Activated naive CD8-positive, alpha-beta T cell treated with anti-CD3 and anti-CD28 coated beads, Interleukin-2, amount 50 U/mL, for 24 hours (primary cell): Measurements from ENCODE around the gene HMGB3.
"Not testable (repeated sequence)": the region's sequence is repeated elsewhere in the genome, so short reads cannot be mapped to it uniquely, and the experiment has no call there.

Source experiments
- ATAC-seq: fragments of 150-1000 bp; cut with Tn5 transposase; one replicate; pipeline ENCODE4 v1.10.0; 2021
- DNase-seq: peaks from one replicate; pipeline ENCODE4 v3.0.0; 2021
- H3K27ac Mint-ChIP-seq: one replicate; pipeline ENCODE4 v1.8.0; 2021; ENCODE audit warnings: mild to moderate bottlenecking, mixed read lengths
- H3K27me3 Mint-ChIP-seq: one replicate; pipeline ENCODE4 v1.8.0; 2021; ENCODE audit warnings: mixed read lengths
- H3K36me3 Mint-ChIP-seq: one replicate; pipeline ENCODE4 v1.8.0; 2021; ENCODE audit warnings: low read depth, mixed read lengths
- H3K4me1 Mint-ChIP-seq: one replicate; pipeline ENCODE4 v1.8.0; 2021; ENCODE audit warnings: mixed read lengths
- H3K4me3 Mint-ChIP-seq: one replicate; pipeline ENCODE4 v1.8.0; 2021; ENCODE audit warnings: mild to moderate bottlenecking, moderate library complexity, mixed read lengths
- H3K9me3 Mint-ChIP-seq: one replicate; pipeline ENCODE4 v1.8.0; 2021; ENCODE audit warnings: mixed read lengths

HMGB3 gene

DNA sequence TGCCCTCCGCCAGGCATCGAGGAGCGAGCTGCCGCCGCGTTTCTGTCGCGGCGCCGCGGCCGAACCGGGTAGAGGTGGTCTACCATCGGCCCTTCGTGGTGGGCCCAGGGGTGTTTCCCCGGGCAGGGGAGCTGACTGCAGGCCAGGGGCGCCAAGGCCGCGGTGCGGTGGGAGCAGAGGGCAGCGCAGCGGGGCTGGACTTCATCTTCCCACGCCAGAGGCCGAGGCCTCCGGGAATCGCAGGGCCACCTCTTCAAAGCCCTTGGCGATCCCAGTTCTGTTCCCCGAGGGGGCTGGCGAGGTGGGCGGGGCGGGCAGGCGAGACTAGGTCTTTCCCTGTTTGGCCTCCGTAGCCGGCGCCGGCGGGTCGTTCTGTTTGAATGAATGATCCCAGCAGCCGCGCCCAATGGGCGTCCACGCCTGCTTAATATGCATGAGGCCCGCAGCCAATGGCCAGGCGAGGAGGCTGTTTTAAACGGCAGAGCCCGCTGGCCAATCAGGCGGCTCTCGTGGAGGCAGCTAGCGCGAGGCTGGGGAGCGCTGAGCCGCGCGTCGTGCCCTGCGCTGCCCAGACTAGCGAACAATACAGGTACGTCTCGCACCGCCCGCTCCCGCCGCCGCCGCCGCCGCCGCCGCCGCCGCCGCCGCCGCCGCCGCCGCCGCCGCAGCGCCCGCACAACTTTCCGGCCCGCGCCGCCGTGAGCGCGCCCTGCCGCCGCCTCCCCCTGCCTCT, at the start of gene HMGB3:
TSS of gene HMGB3 (plus strand) at position 548 of the 733 bp plus-strand sequence. CDS start 2,265 bp downstream, outside the sequence.
- no peak within 1 kb of the TSS for H3K27ac Mint-ChIP-seq
- DNase-seq, result peak; percentile 75
- H3K4me1 Mint-ChIP-seq, result peaks cover 12% of the 10 kb centered on the region
- peak; percentile 100 for ATAC-seq
- no peaks in the 10 kb centered on the region for H3K9me3 Mint-ChIP-seq
- peaks cover 17% of the 10 kb centered on the region for H3K36me3 Mint-ChIP-seq
- H3K4me3 Mint-ChIP-seq, result peak within 1 kb of the TSS; percentile 67
- peaks cover 20% of the 10 kb centered on the region for H3K27me3 Mint-ChIP-seq

DNA sequence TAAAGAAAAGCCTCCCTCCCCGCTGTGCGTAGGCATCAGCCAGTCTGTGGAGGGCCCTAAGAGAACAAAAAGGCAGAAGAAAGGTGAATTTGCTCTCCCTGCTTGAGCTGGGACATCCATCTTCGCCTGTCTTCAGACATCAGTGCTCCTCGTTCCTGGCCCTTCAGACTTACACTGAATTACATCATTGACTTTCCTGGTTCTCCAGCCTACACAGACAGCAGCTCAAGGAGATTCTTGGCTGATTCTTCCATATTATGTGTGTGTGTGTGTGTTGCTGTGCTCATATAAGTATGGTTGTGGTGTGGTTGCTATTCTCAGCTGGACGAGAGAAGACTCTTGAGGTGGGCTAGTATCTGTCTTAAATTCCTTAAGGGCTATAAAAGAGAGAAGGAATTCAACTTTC, 49.2 kb upstream of the HMGB3 start:
- H3K27ac Mint-ChIP-seq, result no peak overlapping the region
- H3K4me3 Mint-ChIP-seq, result no peak overlapping the region
- H3K4me1 Mint-ChIP-seq, result no peaks in the 10 kb centered on the region
- no peaks in the 10 kb centered on the region for H3K9me3 Mint-ChIP-seq
- H3K36me3 Mint-ChIP-seq, result no peaks in the 10 kb centered on the region
- no peak for ATAC-seq
- no peaks in the 10 kb centered on the region for H3K27me3 Mint-ChIP-seq
- no peak for DNase-seq

DNA sequence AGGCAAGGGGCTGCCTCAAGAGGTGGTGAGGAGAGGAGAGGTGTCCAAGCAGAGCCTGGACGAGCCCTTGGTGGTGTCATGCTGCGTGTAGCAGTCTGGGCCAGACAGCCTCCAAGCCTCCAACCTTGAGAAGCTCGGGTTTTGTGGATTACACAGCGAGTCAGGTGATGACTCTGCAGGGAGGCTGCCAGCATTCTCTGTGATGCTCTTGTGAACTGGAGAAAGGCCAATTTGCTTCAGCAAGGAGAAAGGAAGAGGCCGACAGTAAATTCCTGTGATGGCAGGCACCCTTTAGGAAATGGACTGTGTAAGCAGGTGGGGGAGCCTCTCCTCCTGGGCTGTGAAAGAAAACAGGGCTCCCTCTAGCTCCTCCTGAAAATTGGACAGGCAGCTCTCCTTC, 48.7 kb upstream of the HMGB3 start:
- H3K36me3 Mint-ChIP-seq, result no peaks in the 10 kb centered on the region
- DNase-seq (no peak), ATAC-seq (no peak)
- H3K27me3 Mint-ChIP-seq, result no peaks in the 10 kb centered on the region
- H3K4me1 Mint-ChIP-seq, result no peaks in the 10 kb centered on the region
- no peaks in the 10 kb centered on the region for H3K9me3 Mint-ChIP-seq
- H3K4me3 Mint-ChIP-seq, result no peak overlapping the region
- no peak overlapping the region for H3K27ac Mint-ChIP-seq

- Mint-ChIP-seq H3K4me3 (no peak overlapping the region), H3K36me3 (no peaks in the 10 kb centered on the region), H3K27ac (no peak overlapping the region), H3K9me3 (no peaks in the 10 kb centered on the region), H3K4me1 (no peaks in the 10 kb centered on the region), H3K27me3 (no peaks in the 10 kb centered on the region)
- ATAC-seq (no peak), DNase-seq (no peak)
These were observed 47.7 kb upstream of the HMGB3 start for GRCh38 chrX:150935467-150935866.

- Mint-ChIP-seq H3K27ac (no peak overlapping the region), H3K27me3 (no peaks in the 10 kb centered on the region), H3K4me1 (no peaks in the 10 kb centered on the region), H3K4me3 (no peak overlapping the region), H3K36me3 (no peaks in the 10 kb centered on the region), H3K9me3 (no peaks in the 10 kb centered on the region)
- DNase-seq (no peak), ATAC-seq (no peak)
These were observed 46.6 kb upstream of the HMGB3 start for GRCh38 chrX:150936556-150936955.

GRCh38 chrX:150940844-150941495, 42.2 kb upstream of the HMGB3 start:
- DNase-seq, result no peak
- H3K4me1 Mint-ChIP-seq, result no peaks in the 10 kb centered on the region
- no peak overlapping the region for H3K4me3 Mint-ChIP-seq
- no peak overlapping the region for H3K27ac Mint-ChIP-seq
- no peaks in the 10 kb centered on the region for H3K9me3 Mint-ChIP-seq
- no peaks in the 10 kb centered on the region for H3K27me3 Mint-ChIP-seq
- H3K36me3 Mint-ChIP-seq, result no peaks in the 10 kb centered on the region
- ATAC-seq, result no peak

- Mint-ChIP-seq H3K36me3 (no peaks in the 10 kb centered on the region), H3K4me3 (no peak overlapping the region), H3K27me3 (no peaks in the 10 kb centered on the region), H3K9me3 (no peaks in the 10 kb centered on the region), H3K4me1 (no peaks in the 10 kb centered on the region), H3K27ac (no peak overlapping the region)
- no peak for ATAC-seq
- DNase-seq, result no peak
These were observed 41.6 kb upstream of the HMGB3 start for GRCh38 chrX:150941580-150941979.

DNA sequence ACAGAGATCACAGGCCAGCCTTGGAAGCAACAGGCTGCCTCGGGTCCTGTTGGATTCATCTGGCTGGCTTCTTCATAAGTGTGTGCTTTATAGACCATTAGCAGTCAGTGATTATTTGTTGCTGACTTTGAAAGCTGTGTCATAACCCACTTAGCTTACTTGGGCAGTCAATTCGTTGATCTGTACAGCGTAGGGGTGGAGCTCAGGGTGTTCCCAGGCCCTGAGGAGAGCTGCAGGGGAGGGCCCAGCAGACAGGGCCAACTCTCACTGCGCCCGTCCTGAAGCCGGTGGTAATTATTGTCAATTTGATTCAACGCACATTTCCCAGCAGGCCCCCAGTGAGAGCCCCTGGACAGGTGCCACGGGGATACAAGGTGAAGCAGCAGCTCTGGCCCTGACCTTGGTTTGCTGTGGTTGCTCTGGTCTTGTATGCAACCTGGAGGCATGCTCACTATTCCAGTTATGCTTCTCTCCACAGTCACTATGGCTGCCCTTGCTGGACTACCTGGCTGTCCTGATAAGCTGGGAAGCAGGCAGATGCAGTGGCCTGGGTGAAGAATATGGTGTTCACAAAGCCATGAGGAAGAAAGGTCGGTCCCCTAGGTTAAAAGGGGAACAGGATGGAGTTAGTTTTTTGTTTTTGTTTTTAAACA, 40.1 kb upstream of the HMGB3 start:
- H3K27me3 Mint-ChIP-seq, result no peaks in the 10 kb centered on the region
- ATAC-seq (no peak), DNase-seq (no peak)
- H3K36me3 Mint-ChIP-seq, result no peaks in the 10 kb centered on the region
- no peaks in the 10 kb centered on the region for H3K4me1 Mint-ChIP-seq
- H3K27ac Mint-ChIP-seq, result no peak overlapping the region
- H3K9me3 Mint-ChIP-seq, result no peaks in the 10 kb centered on the region
- no peak overlapping the region for H3K4me3 Mint-ChIP-seq

DNA sequence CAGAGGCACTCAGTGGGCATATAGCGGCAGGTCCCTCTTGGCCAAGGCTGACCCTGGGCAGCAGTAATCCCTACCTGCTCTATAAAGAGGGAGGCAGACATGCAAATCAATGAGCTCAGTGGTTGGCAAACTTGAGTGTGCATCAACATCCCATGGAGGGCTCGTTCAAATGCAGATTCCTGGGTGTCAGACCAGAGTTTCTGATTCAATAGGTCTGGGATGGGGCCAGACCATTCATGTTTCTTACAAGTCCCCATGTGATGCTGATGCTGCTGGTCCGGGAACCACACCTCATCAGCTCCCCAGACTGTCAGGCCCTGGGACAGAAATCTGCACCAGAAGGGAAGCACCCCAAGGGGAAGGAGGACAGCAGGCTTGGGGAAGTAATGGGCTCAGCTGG, 38.9 kb upstream of the HMGB3 start:
- no peak for ATAC-seq
- no peaks in the 10 kb centered on the region for H3K27me3 Mint-ChIP-seq
- no peaks in the 10 kb centered on the region for H3K9me3 Mint-ChIP-seq
- H3K4me1 Mint-ChIP-seq, result no peaks in the 10 kb centered on the region
- H3K4me3 Mint-ChIP-seq, result no peak overlapping the region
- H3K36me3 Mint-ChIP-seq, result no peaks in the 10 kb centered on the region
- no peak for DNase-seq
- no peak overlapping the region for H3K27ac Mint-ChIP-seq

DNA sequence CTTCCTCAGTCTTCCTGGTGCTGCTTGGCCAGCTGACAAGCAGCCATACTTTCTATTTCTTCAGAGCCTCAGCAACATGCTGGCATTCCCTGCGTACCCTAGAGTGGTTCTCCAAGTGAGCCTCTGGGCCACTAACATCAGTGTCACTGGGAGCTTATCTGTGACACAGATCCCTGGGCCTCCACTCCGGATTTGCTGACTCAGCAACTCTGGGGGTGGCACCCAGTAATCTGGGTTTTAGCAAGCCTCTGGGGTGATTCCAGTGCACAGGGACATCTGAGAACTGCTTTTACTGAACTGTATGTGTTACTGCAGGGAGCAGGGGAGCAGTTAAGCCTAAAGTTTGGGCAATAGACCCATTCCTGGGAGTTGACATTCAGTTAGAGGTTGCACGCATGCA, 28.2 kb upstream of the HMGB3 start:
- no peak overlapping the region for H3K4me3 Mint-ChIP-seq

DNA sequence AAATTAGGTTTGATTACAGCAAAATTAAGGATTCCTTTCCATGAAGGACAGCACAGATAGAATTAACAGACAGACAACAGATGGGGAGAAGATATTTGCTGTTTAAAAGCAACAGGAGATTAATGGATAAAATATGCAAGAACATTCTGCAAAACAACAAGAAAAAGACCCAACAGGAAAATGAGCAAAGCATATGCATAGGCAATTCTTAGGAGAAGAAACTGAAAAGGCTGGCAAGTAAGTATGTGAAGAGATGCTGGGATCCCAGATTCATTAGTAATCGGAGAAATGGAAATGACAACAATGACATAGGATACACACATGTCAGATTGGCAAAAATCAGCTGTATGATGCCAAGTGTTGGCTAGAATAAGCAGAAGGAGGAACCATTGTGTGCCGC, 27.5 kb upstream of the HMGB3 start:
- Mint-ChIP-seq H3K27ac (no peak overlapping the region), H3K4me3 (no peak overlapping the region), H3K27me3 (peaks cover 1% of the 10 kb centered on the region), H3K4me1 (no peaks in the 10 kb centered on the region), H3K9me3 (no peaks in the 10 kb centered on the region), H3K36me3 (no peaks in the 10 kb centered on the region)
- ATAC-seq (no peak), DNase-seq (no peak)

More for the DNA sequence above, 28.2 kb upstream of the HMGB3 start:
- H3K36me3 Mint-ChIP-seq, result no peaks in the 10 kb centered on the region
- no peaks in the 10 kb centered on the region for H3K4me1 Mint-ChIP-seq
- DNase-seq (no peak), ATAC-seq (no peak)
- no peak overlapping the region for H3K27ac Mint-ChIP-seq
- H3K27me3 Mint-ChIP-seq, result peaks cover 1% of the 10 kb centered on the region
- no peaks in the 10 kb centered on the region for H3K9me3 Mint-ChIP-seq

GRCh38 chrX:150958177-150958576, 25.0 kb upstream of the HMGB3 start:
- Mint-ChIP-seq H3K4me1 (no peaks in the 10 kb centered on the region), H3K36me3 (no peaks in the 10 kb centered on the region), H3K27ac (no peak overlapping the region), H3K27me3 (peaks cover 1% of the 10 kb centered on the region), H3K9me3 (no peaks in the 10 kb centered on the region), H3K4me3 (no peak overlapping the region)
- ATAC-seq (no peak), DNase-seq (no peak)

DNA sequence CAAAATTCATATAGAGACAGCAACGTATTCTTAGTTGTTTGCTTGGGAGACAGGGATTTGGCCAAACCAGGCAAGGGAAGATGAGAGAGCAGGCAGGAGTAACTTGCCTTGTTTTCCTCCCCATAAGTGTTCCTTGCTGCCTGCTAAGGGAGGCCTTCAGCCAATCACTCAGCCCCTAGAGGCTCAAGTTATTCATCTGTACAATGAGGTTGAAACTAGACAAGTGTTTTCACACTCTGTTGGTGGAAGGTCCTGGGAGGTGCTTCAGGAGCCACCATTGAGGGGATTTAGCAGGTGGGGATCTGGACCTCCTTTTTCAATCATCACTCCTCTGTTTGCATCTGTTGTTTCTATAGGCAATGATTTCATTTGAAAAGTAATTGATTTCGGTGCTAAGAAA, 23.6 kb upstream of the HMGB3 start:
- Mint-ChIP-seq H3K36me3 (no peaks in the 10 kb centered on the region), H3K9me3 (no peaks in the 10 kb centered on the region), H3K27ac (no peak overlapping the region), H3K4me1 (no peaks in the 10 kb centered on the region), H3K4me3 (no peak overlapping the region), H3K27me3 (peaks cover 1% of the 10 kb centered on the region)
- no peak for ATAC-seq
- DNase-seq, result no peak

GRCh38 chrX:150961631-150962030, 21.5 kb upstream of the HMGB3 start:
- H3K4me3 Mint-ChIP-seq, result no peak overlapping the region
- DNase-seq (no peak), ATAC-seq (no peak)
- H3K27me3 Mint-ChIP-seq, result peaks cover 3% of the 10 kb centered on the region
- no peaks in the 10 kb centered on the region for H3K9me3 Mint-ChIP-seq
- H3K4me1 Mint-ChIP-seq, result no peaks in the 10 kb centered on the region
- no peaks in the 10 kb centered on the region for H3K36me3 Mint-ChIP-seq
- H3K27ac Mint-ChIP-seq, result no peak overlapping the region

- H3K4me3 Mint-ChIP-seq, H3K36me3 Mint-ChIP-seq, ATAC-seq, H3K27me3 Mint-ChIP-seq, H3K4me1 Mint-ChIP-seq, H3K27ac Mint-ChIP-seq, DNase-seq, H3K9me3 Mint-ChIP-seq: not testable (repeated sequence)
These were observed 18.7 kb upstream of the HMGB3 start for GRCh38 chrX:150964416-150964815.
